Nephron (organoid): ENCODE measurements around the gene ELMO1.

Source experiments
- H3K27ac Mint-ChIP-seq, 3 experiments: 2 replicates each; pipeline ENCODE4 v1.8.0; 2020; ENCODE audit warnings: mixed read lengths in 3 of 3, mild to moderate bottlenecking in 2 of 3, moderate library complexity in 1 of 3
- H3K27me3 Mint-ChIP-seq: 2 replicates; pipeline ENCODE4 v1.8.0; 2021; ENCODE audit warnings: low read depth, mild to moderate bottlenecking, moderate library complexity, mixed read lengths
- H3K36me3 Mint-ChIP-seq: 2 replicates; pipeline ENCODE4 v1.8.0; 2020; ENCODE audit warnings: low read depth, mixed read lengths
- H3K4me1 Mint-ChIP-seq: 2 replicates; pipeline ENCODE4 v1.8.0; 2020; ENCODE audit warnings: mixed read lengths
- H3K4me3 Mint-ChIP-seq, 3 experiments: 2 replicates each; pipeline ENCODE4 v1.8.0; 2020; ENCODE audit warnings: mild to moderate bottlenecking in 3 of 3, mixed read lengths in 3 of 3, moderate library complexity in 2 of 3
- H3K9me3 Mint-ChIP-seq: 2 replicates; pipeline ENCODE4 v1.8.0; 2020; ENCODE audit warnings: mixed read lengths
- CTCF ChIP-seq, 3 experiments: fragments of 200-600 bp; sonication (generic); IDR thresholded peaks; one replicate each; pipeline ENCODE4 v1.5.0; 2021; ENCODE audit warnings: antibody characterized with exemption in 3 of 3; ENCODE audit not compliant: unreplicated experiment in 3 of 3

Gene ELMO1

GRCh38 chr7:36871863-36872262, 576.8 kb downstream of the ELMO1 start:
- no peak overlapping the region for H3K4me3 Mint-ChIP-seq
- TF ChIP-seq CTCF (IDR thresholded peaks at IDR 0.05; ENCODE audit: unreplicated experiment in 3 of 3): no peak
- H3K4me1 Mint-ChIP-seq: peaks cover 8% of the 10 kb centered on the region
- no peaks in the 10 kb centered on the region for H3K36me3 Mint-ChIP-seq
- H3K27me3 Mint-ChIP-seq: no peaks in the 10 kb centered on the region
- H3K9me3 Mint-ChIP-seq: no peaks in the 10 kb centered on the region
- no peak overlapping the region for H3K27ac Mint-ChIP-seq

- Mint-ChIP-seq H3K4me3 (no peak overlapping the region), H3K4me1 (peaks cover 8% of the 10 kb centered on the region), H3K9me3 (no peaks in the 10 kb centered on the region), H3K27me3 (no peaks in the 10 kb centered on the region), H3K36me3 (no peaks in the 10 kb centered on the region), H3K27ac (no peak overlapping the region)
- no peak for TF ChIP-seq CTCF (IDR thresholded peaks at IDR 0.05; ENCODE audit: unreplicated experiment in 3 of 3)
Observed at GRCh38 chr7:36871355-36871738, 577.3 kb downstream of the ELMO1 start.

- H3K27ac Mint-ChIP-seq: no peak overlapping the region
- H3K4me1 Mint-ChIP-seq: peaks cover 8% of the 10 kb centered on the region
- no peaks in the 10 kb centered on the region for H3K36me3 Mint-ChIP-seq
- no peaks in the 10 kb centered on the region for H3K27me3 Mint-ChIP-seq
- no peak for TF ChIP-seq CTCF (IDR thresholded peaks at IDR 0.05; ENCODE audit: unreplicated experiment in 3 of 3)
- H3K4me3 Mint-ChIP-seq: no peak overlapping the region
- no peaks in the 10 kb centered on the region for H3K9me3 Mint-ChIP-seq
Observed at GRCh38 chr7:36870625-36871354, 577.9 kb downstream of the ELMO1 start.

- no peak for TF ChIP-seq CTCF (IDR thresholded peaks at IDR 0.05; ENCODE audit: unreplicated experiment in 3 of 3)
- H3K27me3 Mint-ChIP-seq: peaks cover 4% of the 10 kb centered on the region
- no peak overlapping the region for H3K4me3 Mint-ChIP-seq
- H3K9me3 Mint-ChIP-seq: no peaks in the 10 kb centered on the region
- H3K27ac Mint-ChIP-seq: no peak overlapping the region
- H3K36me3 Mint-ChIP-seq: no peaks in the 10 kb centered on the region
- peaks cover 24% of the 10 kb centered on the region for H3K4me1 Mint-ChIP-seq
Observed at GRCh38 chr7:36868727-36869411, 579.8 kb downstream of the ELMO1 start.

GRCh38 chr7:36865019-36865418, 583.6 kb downstream of the ELMO1 start:
- H3K27ac Mint-ChIP-seq: no peak overlapping the region
- H3K36me3 Mint-ChIP-seq: no peaks in the 10 kb centered on the region
- TF ChIP-seq CTCF (IDR thresholded peaks at IDR 0.05; ENCODE audit: unreplicated experiment in 3 of 3): no peak
- no peaks in the 10 kb centered on the region for H3K9me3 Mint-ChIP-seq
- H3K4me3 Mint-ChIP-seq: no peak overlapping the region
- H3K4me1 Mint-ChIP-seq: peaks cover 48% of the 10 kb centered on the region
- peaks cover 7% of the 10 kb centered on the region for H3K27me3 Mint-ChIP-seq
